HepG2 (cell line): ENCODE data around the gene ZER1. TPM values are rescaled to one million over a fixed set of nuclear protein-coding genes. Genes with fewer than 3 reads are reported as not detected.

Experiments
- AKAP8 ChIP-seq: sonication (generic); formaldehyde crosslinking; IDR thresholded peaks from 2 replicates; pipeline ENCODE4 v1.5.1; 2020; ENCODE audit warnings: mild to moderate bottlenecking, missing genetic modification reagents
- ATF7 ChIP-seq, 2 experiments: fragments of 450-650 bp in 1 of 2; sonication (generic) in 1 of 2; formaldehyde crosslinking in 1 of 2; IDR thresholded peaks; 2 replicates each; pipeline versions ENCODE4 v1.4.0 to v1.6.1; 2016 to 2020; ENCODE audit warnings: antibody characterized with exemption in 1 of 2, mild to moderate bottlenecking in 1 of 2, missing genetic modification reagents in 1 of 2
- BHLHE40 ChIP-seq: IDR thresholded peaks from 2 replicates; pipeline ENCODE4 v1.6.1; 2011; ENCODE audit warnings: low read length, improper control_type of control experiment
- CHD4 ChIP-seq: fragments of 200-600 bp; sonication (generic); IDR thresholded peaks from 2 replicates; pipeline ENCODE4 v1.7.0; 2017; ENCODE audit warnings: mild to moderate bottlenecking, low read length, borderline replicate concordance
- FOSL2 ChIP-seq: sonication (generic); formaldehyde crosslinking; IDR thresholded peaks from 2 replicates; pipeline ENCODE4 v1.4.0; 2020; ENCODE audit warnings: missing genetic modification reagents
- HNRNPL ChIP-seq: fragments of 200-400 bp; formaldehyde crosslinking; IDR thresholded peaks from 2 replicates; pipeline ENCODE4 v1.6.1; 2017; ENCODE audit warnings: mild to moderate bottlenecking, low read depth, low read length
- KLF12 ChIP-seq: sonication (generic); formaldehyde crosslinking; IDR thresholded peaks from 2 replicates; pipeline ENCODE4 v1.4.0; 2020; ENCODE audit warnings: missing genetic modification reagents, borderline replicate concordance
- MAFK ChIP-seq, 2 experiments: IDR thresholded peaks in 1 of 2; conservative IDR thresholded peaks in 1 of 2; 2 replicates each; pipeline ENCODE4 v1.6.1; 2011; ENCODE audit warnings: improper control_type of control experiment in 2 of 2, low read length in 2 of 2
- NCOR1 ChIP-seq: fragments of 200-600 bp; sonication (generic); IDR thresholded peaks from 2 replicates; pipeline ENCODE4 v1.7.0; 2017; ENCODE audit warnings: antibody characterized with exemption, low read length, borderline replicate concordance
- PCBP2 ChIP-seq: fragments of 200-400 bp; formaldehyde crosslinking; optimal IDR thresholded peaks from 2 replicates; pipeline ENCODE3; 2018; ENCODE audit warnings: low read length, low read depth; ENCODE audit not compliant: poor library complexity, severe bottlenecking
- POLR2G ChIP-seq: fragments of 200-400 bp; formaldehyde crosslinking; IDR thresholded peaks from 2 replicates; pipeline ENCODE4 v1.6.1; 2018; ENCODE audit warnings: mild to moderate bottlenecking, low read depth, low read length, moderate library complexity
- REXO4 ChIP-seq: sonication (generic); formaldehyde crosslinking; IDR thresholded peaks from 2 replicates; pipeline ENCODE4 v1.8.0; 2022; ENCODE audit warnings: missing genetic modification reagents, mild to moderate bottlenecking, borderline replicate concordance
- ZMYM3 ChIP-seq: sonication (generic); formaldehyde crosslinking; IDR thresholded peaks from 2 replicates; pipeline ENCODE4 v1.5.1; 2020; ENCODE audit warnings: mild to moderate bottlenecking, missing genetic modification reagents
- ZNF234 ChIP-seq: sonication (generic); formaldehyde crosslinking; conservative IDR thresholded peaks from 2 replicates; pipeline ENCODE4 v1.5.1; 2020; ENCODE audit warnings: mild to moderate bottlenecking, missing genetic modification reagents
- ZNF34 ChIP-seq: sonication (generic); formaldehyde crosslinking; IDR thresholded peaks from 2 replicates; pipeline ENCODE4 v1.4.0; 2020; ENCODE audit warnings: mild to moderate bottlenecking, missing genetic modification reagents, borderline replicate concordance
- ZNF431 ChIP-seq: sonication (generic); formaldehyde crosslinking; IDR thresholded peaks from 2 replicates; pipeline ENCODE4 v1.9.0; 2022; ENCODE audit warnings: missing genetic modification reagents, low read depth, mild to moderate bottlenecking, borderline replicate concordance
- ZNF678 ChIP-seq: sonication (generic); formaldehyde crosslinking; IDR thresholded peaks from 2 replicates; pipeline ENCODE4 v1.4.0; 2020; ENCODE audit warnings: mild to moderate bottlenecking, missing genetic modification reagents
- ZNF83 ChIP-seq: sonication (generic); formaldehyde crosslinking; IDR thresholded peaks from 2 replicates; pipeline ENCODE4 v1.4.0; 2020; ENCODE audit warnings: missing genetic modification reagents, mild to moderate bottlenecking, borderline replicate concordance
- polyA plus RNA-seq, 8 experiments: library from polyadenylated mRNA; depleted of rRNA in 3 of 8; stranded (reverse) in 7 of 8; unstranded in 1 of 8; fragments of >200 nt; fragmentation: Illumina TruSeq in 4 of 8; extraction: Trizol in 4 of 8; gene quantifications; 2 replicates each; pipeline versions ENCODE4 v1.2.1 to v1.2.3, GENCODE V29; 2011 to 2016; ENCODE audit warnings: low read depth in 4 of 8, missing spikeins in 1 of 8, mixed read lengths in 1 of 8; ENCODE audit not compliant: insufficient read depth in 1 of 8
- total RNA-seq, 5 experiments: library from RNA; depleted of rRNA; stranded (reverse); fragments of >200 nt; fragmentation: Illumina TruSeq; extraction: Trizol; gene quantifications; 2 replicates each; pipeline ENCODE4 v1.2.3, GENCODE V29; 2016; ENCODE audit warnings: low read depth in 1 of 5
- TF ChIP-seq, protein P1 (sequence below): sonication (generic); formaldehyde crosslinking; IDR thresholded peaks from 2 replicates; pipeline ENCODE4 v1.5.0; 2020; ENCODE audit warnings: mild to moderate bottlenecking, missing genetic modification reagents
- TF ChIP-seq, protein P2 (sequence below): sonication (generic); formaldehyde crosslinking; IDR thresholded peaks from 2 replicates; pipeline ENCODE4 v1.4.0; 2020; ENCODE audit warnings: mild to moderate bottlenecking, missing genetic modification reagents
- TF ChIP-seq, protein P3 (sequence below): sonication (generic); formaldehyde crosslinking; IDR thresholded peaks from 2 replicates; pipeline ENCODE4 v1.4.0; 2020; ENCODE audit warnings: mild to moderate bottlenecking, missing genetic modification reagents
- TF ChIP-seq, protein P4 (sequence below): sonication (generic); formaldehyde crosslinking; IDR thresholded peaks from 2 replicates; pipeline ENCODE4 v1.4.0; 2020; ENCODE audit warnings: missing genetic modification reagents

The ZER1 gene
- total and polyA plus RNA-seq, 2 of the 13 experiments (the other 11 are each of a cell fraction or from before 2014, with no cell fraction given): 7.7 to 40.0 TPM

DNA sequence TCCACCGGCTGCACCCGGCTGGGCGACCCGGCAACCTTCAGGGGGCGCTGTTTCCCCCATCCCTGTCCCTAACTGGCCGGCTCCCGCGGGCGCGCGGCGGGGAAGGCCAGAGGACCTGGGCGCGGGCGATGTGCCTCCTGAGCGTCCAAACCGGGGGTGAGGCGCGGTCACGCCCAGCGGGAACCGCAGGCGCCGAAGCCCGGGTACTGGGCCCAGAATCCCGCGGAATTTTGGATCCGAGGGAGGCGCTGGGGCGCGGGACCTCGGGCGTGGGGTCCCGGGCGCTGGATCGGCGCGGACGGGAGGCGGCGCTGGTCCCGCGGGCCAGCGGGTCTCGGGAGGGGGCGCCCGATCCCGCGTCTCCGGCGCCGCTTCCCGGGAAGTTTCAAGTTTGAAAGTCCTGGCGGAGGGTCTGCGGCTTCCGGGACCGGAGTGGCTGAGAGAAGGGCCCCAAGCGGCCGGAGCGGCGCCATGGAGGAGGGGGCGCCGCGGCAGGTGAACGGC is 69.2 kb downstream of the ZER1 start, which contains the start of gene PKN3 (continued):
- TF ChIP-seq, protein P1, sequence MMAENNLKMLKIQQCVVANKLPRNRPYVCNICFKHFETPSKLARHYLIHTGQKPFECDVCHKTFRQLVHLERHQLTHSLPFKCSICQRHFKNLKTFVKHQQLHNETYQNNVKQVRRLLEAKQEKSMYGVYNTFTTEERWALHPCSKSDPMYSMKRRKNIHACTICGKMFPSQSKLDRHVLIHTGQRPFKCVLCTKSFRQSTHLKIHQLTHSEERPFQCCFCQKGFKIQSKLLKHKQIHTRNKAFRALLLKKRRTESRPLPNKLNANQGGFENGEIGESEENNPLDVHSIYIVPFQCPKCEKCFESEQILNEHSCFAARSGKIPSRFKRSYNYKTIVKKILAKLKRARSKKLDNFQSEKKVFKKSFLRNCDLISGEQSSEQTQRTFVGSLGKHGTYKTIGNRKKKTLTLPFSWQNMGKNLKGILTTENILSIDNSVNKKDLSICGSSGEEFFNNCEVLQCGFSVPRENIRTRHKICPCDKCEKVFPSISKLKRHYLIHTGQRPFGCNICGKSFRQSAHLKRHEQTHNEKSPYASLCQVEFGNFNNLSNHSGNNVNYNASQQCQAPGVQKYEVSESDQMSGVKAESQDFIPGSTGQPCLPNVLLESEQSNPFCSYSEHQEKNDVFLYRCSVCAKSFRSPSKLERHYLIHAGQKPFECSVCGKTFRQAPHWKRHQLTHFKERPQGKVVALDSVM (CRISPR knock-in tag): peak; percentile 74
- TF ChIP-seq ZNF678 (CRISPR knock-in tag): 0 out of 2 replicates have a peak, but pooled peaks have one; percentile 32
- TF ChIP-seq AKAP8 (CRISPR knock-in tag): no peak
- TF ChIP-seq HNRNPL: no peak
- TF ChIP-seq CHD4: 0 out of 2 replicates have a peak, but pooled peaks have one; percentile 3
- TF ChIP-seq ZNF431 (CRISPR knock-in tag): no peak
- TF ChIP-seq NCOR1: no peak
- TF ChIP-seq ZNF234 (CRISPR knock-in tag): peak; percentile 60; the same call in 1 of the 2 replicates
- TF ChIP-seq, protein P2, sequence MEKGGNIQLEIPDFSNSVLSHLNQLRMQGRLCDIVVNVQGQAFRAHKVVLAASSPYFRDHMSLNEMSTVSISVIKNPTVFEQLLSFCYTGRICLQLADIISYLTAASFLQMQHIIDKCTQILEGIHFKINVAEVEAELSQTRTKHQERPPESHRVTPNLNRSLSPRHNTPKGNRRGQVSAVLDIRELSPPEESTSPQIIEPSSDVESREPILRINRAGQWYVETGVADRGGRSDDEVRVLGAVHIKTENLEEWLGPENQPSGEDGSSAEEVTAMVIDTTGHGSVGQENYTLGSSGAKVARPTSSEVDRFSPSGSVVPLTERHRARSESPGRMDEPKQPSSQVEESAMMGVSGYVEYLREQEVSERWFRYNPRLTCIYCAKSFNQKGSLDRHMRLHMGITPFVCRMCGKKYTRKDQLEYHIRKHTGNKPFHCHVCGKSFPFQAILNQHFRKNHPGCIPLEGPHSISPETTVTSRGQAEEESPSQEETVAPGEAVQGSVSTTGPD: no peak
- no peak for TF ChIP-seq ZNF83
- TF ChIP-seq MAFK (conservative IDR thresholded peaks at IDR 0.05 in 1 of 2, IDR thresholded peaks at IDR 0.05 in 1 of 2; ENCODE audit: low read length in 2 of 2): no peak
- TF ChIP-seq, protein P3, sequence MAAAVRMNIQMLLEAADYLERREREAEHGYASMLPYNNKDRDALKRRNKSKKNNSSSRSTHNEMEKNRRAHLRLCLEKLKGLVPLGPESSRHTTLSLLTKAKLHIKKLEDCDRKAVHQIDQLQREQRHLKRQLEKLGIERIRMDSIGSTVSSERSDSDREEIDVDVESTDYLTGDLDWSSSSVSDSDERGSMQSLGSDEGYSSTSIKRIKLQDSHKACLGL (CRISPR knock-in tag): peak; percentile 66
- TF ChIP-seq ATF7 (IDR thresholded peaks at IDR 0.05): no peak
- no peak for TF ChIP-seq ATF7 (CRISPR knock-in tag; IDR thresholded peaks at IDR 0.05)
- peak; percentile 70; the same call in 1 of the 2 replicates for TF ChIP-seq ZMYM3 (CRISPR knock-in tag)
- no peak for TF ChIP-seq BHLHE40
- TF ChIP-seq ZNF34 (CRISPR knock-in tag): no peak
- TF ChIP-seq, protein P4, sequence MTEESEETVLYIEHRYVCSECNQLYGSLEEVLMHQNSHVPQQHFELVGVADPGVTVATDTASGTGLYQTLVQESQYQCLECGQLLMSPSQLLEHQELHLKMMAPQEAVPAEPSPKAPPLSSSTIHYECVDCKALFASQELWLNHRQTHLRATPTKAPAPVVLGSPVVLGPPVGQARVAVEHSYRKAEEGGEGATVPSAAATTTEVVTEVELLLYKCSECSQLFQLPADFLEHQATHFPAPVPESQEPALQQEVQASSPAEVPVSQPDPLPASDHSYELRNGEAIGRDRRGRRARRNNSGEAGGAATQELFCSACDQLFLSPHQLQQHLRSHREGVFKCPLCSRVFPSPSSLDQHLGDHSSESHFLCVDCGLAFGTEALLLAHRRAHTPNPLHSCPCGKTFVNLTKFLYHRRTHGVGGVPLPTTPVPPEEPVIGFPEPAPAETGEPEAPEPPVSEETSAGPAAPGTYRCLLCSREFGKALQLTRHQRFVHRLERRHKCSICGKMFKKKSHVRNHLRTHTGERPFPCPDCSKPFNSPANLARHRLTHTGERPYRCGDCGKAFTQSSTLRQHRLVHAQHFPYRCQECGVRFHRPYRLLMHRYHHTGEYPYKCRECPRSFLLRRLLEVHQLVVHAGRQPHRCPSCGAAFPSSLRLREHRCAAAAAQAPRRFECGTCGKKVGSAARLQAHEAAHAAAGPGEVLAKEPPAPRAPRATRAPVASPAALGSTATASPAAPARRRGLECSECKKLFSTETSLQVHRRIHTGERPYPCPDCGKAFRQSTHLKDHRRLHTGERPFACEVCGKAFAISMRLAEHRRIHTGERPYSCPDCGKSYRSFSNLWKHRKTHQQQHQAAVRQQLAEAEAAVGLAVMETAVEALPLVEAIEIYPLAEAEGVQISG (CRISPR knock-in tag): peak; percentile 82
- no peak for TF ChIP-seq KLF12 (CRISPR knock-in tag)
- TF ChIP-seq REXO4 (CRISPR knock-in tag): no peak
- TF ChIP-seq PCBP2: no peak
- peak; percentile 60 for TF ChIP-seq POLR2G
- no peak for TF ChIP-seq FOSL2 (CRISPR knock-in tag)
